DND-41 (cell line): ENCODE results near the gene DAPK3.

ENCODE experiments used
- ATAC-seq: fragments of 200-7000 bp; cut with Tn5 transposase; 3 replicates; pipeline ENCODE4 v1.9.1; 2021; ENCODE audit warnings: low read depth; ENCODE audit not compliant: insufficient read depth
- DNase-seq: peaks from one replicate; pipeline ENCODE4 v3.0.0-alpha.2; 2020
- H2AFZ ChIP-seq: 2 replicates; pipeline ENCODE4 v1.6.0; 2012; ENCODE audit warnings: low read depth, low read length
- H3K27ac ChIP-seq: 2 replicates; pipeline ENCODE4 v1.5.1; 2012; ENCODE audit warnings: low read length, inconsistent platforms
- H3K27me3 ChIP-seq: fragments of 200-600 bp; sonication (generic); 2 replicates; pipeline ENCODE4 v1.6.0; 2012; ENCODE audit warnings: low read length, mild to moderate bottlenecking, inconsistent platforms; ENCODE audit not compliant: insufficient read depth, poor library complexity
- H3K36me3 ChIP-seq: 2 replicates; pipeline ENCODE4 v1.5.1; 2012; ENCODE audit warnings: low read length, inconsistent platforms; ENCODE audit not compliant: insufficient read depth
- H3K4me1 ChIP-seq: 2 replicates; pipeline ENCODE4 v1.5.1; 2012; ENCODE audit warnings: mild to moderate bottlenecking, low read length; ENCODE audit not compliant: insufficient read depth
- H3K4me2 ChIP-seq: 2 replicates; pipeline ENCODE4 v1.6.0; 2012; ENCODE audit warnings: mild to moderate bottlenecking, moderate library complexity, low read length, inconsistent platforms; ENCODE audit not compliant: insufficient read depth
- H3K4me3 ChIP-seq, 2 experiments: fragments of 200-600 bp in 1 of 2; shearing (Covaris generic) in 1 of 2; 2 replicates each; pipeline ENCODE4 v1.5.1; 2012 to 2016; ENCODE audit warnings: inconsistent platforms in 2 of 2, low read length in 2 of 2, mild to moderate bottlenecking in 2 of 2, low read depth in 1 of 2, moderate library complexity in 1 of 2
- H3K79me2 ChIP-seq: 2 replicates; pipeline ENCODE4 v1.6.0; 2012; ENCODE audit warnings: low read length, inconsistent platforms; ENCODE audit not compliant: insufficient read depth
- H3K9ac ChIP-seq: 2 replicates; pipeline ENCODE4 v1.6.0; 2012; ENCODE audit warnings: low read depth, mild to moderate bottlenecking, inconsistent platforms, low read length, moderate library complexity
- H3K9me3 ChIP-seq: 2 replicates; pipeline ENCODE4 v1.5.1; 2012; ENCODE audit warnings: low read length, moderate library complexity, mild to moderate bottlenecking, inconsistent platforms; ENCODE audit not compliant: insufficient read depth, severe bottlenecking
- H4K20me1 ChIP-seq: 2 replicates; pipeline ENCODE4 v1.6.0; 2012; ENCODE audit warnings: low read length; ENCODE audit not compliant: insufficient read depth
- EZH2 ChIP-seq: IDR thresholded peaks from 3 replicates; pipeline ENCODE4 v1.6.1; 2012; ENCODE audit warnings: borderline replicate concordance, low read depth, mild to moderate bottlenecking, moderate library complexity, low read length, inconsistent platforms; ENCODE audit not compliant: severe bottlenecking
- TF ChIP-seq, protein P1 (sequence below): IDR thresholded peaks from 2 replicates; pipeline ENCODE4 v1.5.1; 2012; ENCODE audit warnings: borderline replicate concordance, low read length, moderate library complexity, mild to moderate bottlenecking; ENCODE audit not compliant: poor library complexity, severe bottlenecking; ENCODE audit errors: extremely low read depth

Gene DAPK3

DNA sequence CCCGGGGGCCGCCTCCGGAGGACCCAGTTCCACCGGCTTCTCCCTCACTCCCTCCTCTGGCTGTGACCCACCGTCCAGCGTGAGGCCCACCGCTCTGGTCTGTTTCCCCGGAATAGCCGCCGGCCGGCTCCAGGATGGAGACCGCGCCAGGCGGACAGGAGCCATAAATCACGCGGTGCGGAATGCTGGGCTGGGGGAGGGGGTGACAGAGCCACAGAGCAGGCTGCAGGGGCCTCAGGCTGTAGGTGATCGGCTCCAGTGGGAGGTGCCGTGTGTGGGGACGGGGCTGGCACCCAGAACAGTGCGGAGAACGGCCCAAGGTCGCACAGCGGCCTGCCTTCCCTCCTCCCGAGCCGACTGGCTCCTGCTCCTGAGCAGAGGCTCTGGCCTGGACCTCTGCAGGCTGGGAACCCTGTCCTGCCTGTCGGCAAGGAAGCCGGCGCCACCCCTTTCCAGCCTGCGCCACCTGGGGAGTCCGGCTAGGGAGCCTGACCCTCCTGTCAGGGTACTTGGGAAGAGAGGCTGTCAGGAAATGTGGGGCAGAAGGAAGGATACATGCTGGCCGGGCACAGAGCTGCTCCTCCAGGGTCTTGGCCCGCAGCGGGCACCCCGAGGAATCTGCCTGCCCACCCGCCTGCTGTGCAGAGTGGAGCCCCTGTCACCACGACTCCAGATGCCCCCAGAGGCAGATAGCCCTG is 45.0 kb upstream of the DAPK3 start:
- Histone ChIP-seq H2AFZ (no peak overlapping the region), H3K4me1 (peaks cover 7% of the 10 kb centered on the region; the same call in 1 of the 2 replicates), H3K27me3 (no peaks in the 10 kb centered on the region), H3K9ac (no peak overlapping the region), H3K27ac (no peak overlapping the region), H3K79me2 (peaks cover 89% of the 10 kb centered on the region), H3K36me3 (peaks cover 87% of the 10 kb centered on the region), H3K9me3 (peaks cover 3% of the 10 kb centered on the region), H3K4me3 (no peak overlapping the region), H4K20me1 (peaks cover 75% of the 10 kb centered on the region), H3K4me2 (no peak overlapping the region)
- no peak for ATAC-seq
- no peak for DNase-seq
- TF ChIP-seq EZH2, result no peak
- TF ChIP-seq, protein P1, sequence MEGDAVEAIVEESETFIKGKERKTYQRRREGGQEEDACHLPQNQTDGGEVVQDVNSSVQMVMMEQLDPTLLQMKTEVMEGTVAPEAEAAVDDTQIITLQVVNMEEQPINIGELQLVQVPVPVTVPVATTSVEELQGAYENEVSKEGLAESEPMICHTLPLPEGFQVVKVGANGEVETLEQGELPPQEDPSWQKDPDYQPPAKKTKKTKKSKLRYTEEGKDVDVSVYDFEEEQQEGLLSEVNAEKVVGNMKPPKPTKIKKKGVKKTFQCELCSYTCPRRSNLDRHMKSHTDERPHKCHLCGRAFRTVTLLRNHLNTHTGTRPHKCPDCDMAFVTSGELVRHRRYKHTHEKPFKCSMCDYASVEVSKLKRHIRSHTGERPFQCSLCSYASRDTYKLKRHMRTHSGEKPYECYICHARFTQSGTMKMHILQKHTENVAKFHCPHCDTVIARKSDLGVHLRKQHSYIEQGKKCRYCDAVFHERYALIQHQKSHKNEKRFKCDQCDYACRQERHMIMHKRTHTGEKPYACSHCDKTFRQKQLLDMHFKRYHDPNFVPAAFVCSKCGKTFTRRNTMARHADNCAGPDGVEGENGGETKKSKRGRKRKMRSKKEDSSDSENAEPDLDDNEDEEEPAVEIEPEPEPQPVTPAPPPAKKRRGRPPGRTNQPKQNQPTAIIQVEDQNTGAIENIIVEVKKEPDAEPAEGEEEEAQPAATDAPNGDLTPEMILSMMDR, result no peak

DNA sequence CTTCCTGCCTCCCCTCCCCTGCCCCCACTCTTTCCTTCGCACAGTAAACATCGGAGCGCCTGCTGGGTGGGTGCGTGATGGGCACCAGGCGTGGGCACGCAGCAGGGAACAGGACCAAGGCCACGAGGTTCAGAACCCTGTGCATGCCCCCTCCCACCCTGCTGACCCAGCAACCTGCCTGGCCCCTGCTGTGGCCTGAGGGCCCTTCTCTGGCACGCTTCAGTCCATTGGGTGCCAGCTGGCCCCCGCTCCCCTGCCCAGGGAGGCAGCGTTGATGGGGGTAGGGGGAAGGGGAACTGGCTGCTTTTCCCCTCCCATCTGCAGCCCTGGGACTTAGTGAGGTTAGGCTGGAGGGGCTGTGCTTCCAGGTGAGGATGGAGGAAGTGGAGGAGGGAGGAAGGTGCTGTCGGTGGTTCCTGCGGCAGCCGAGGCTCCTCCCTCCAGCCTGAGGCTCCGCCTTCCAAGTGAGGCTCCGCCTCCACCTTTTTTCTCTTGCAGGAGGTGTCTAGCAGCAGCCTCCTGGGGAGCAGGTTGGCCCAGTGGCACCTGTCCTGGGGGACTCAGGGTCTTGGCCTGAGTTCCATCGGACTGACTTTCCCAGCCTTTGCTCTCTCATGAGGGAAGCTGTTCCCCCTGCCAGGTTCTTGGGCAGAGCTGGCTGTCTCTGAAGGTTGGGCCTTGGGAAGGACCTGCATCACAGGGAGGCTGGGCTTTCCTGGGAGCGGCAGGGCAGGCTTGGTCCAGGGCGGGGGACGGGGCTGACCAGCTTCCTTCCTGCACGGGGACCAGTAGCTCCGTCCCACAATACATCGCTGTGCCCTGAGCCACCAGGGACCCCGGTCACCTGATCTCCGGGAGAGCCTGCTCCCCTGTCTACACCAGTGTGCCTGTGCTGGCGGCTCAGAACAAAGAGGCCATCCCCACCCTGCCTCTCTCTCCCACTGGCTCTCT is 43.9 kb upstream of the DAPK3 start:
- Histone ChIP-seq H3K4me3 (no peak overlapping the region), H4K20me1 (peaks cover 83% of the 10 kb centered on the region), H3K36me3 (peaks cover 87% of the 10 kb centered on the region), H3K79me2 (peaks cover 91% of the 10 kb centered on the region), H2AFZ (no peak overlapping the region), H3K27ac (no peak overlapping the region), H3K9ac (no peak overlapping the region), H3K27me3 (no peaks in the 10 kb centered on the region), H3K4me1 (peaks cover 17% of the 10 kb centered on the region), H3K4me2 (no peak overlapping the region), H3K9me3 (no peaks in the 10 kb centered on the region)
- DNase-seq (peak; percentile 19), ATAC-seq (0 out of 3 replicates have a peak, but pooled peaks have one; percentile 30)
- TF ChIP-seq, protein P1, result no peak
- TF ChIP-seq EZH2, result no peak

DNA sequence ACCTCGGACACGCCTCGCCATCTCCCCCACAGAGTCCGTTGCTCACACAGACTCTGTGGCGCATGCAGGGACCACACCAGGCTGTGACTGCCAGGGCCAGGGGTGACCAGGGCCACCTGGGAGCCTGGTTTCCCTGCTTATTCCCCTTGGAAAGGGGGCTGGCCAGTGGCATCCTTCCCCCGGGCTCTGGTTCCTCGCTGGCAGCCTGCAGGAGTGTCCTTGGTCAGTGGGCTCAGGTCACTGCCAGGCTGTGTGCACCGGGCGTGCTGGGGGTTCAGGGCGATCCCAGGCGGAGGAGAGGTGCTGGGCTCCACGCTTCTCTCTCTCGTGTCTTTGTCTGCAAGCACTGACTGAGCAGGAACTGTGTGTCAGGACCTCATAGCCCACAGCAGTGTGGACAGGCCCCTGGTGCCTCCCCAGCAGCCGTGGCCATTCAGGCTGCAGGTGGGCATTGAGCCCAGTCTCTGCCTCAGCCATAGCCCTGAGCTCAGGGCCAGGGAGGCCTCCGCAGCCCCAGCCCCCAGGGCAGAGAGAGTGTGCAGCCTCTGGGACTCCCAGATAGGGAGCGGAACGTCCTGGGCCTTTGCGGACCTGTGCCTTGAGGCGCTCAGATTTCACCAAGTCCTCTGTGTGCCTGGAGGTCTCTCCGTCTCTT is 43.1 kb upstream of the DAPK3 start:
- ATAC-seq (no peak), DNase-seq (no peak)
- Histone ChIP-seq H2AFZ (no peak overlapping the region), H3K9me3 (no peaks in the 10 kb centered on the region), H3K4me3 (no peak overlapping the region), H3K27ac (no peak overlapping the region), H3K4me2 (no peak overlapping the region), H3K79me2 (peaks cover 92% of the 10 kb centered on the region), H3K36me3 (peaks cover 86% of the 10 kb centered on the region), H3K9ac (no peak overlapping the region), H3K4me1 (peaks cover 25% of the 10 kb centered on the region), H3K27me3 (no peaks in the 10 kb centered on the region), H4K20me1 (peaks cover 85% of the 10 kb centered on the region)
- no peak for TF ChIP-seq EZH2
- TF ChIP-seq, protein P1, result no peak
